Measurements from ENCODE around the gene PI4K2A.
A peak's percentile ranks its signal among the peaks of the same experiment; 100 is the strongest.
"Not testable (repeated sequence)": the region's sequence is repeated elsewhere in the genome, so short reads cannot be mapped to it uniquely, and the experiment has no call there.

Gene PI4K2A

GRCh38 chr10:97689559-97690020 lies 49.1 kb downstream of the PI4K2A start:
- no peak overlapping the region for H3K14ac ChIP-seq (ENCODE audit: low read length)
- H3K36me3 ChIP-seq (ENCODE audit: control insufficient read depth in 1 of 2, insufficient read depth in 2 of 2, low read length in 2 of 2): no peaks in the 10 kb centered on the region
- peaks cover 7 to 11% of the 10 kb centered on the region in 2 experiments for H3K4me1 ChIP-seq (ENCODE audit: control insufficient read depth in 1 of 2, insufficient read depth in 2 of 2, low read length in 2 of 2)
- no peak overlapping the region for H2BK12ac ChIP-seq (ENCODE audit: low read length)
- peaks cover 12% of the 10 kb centered on the region for H3K79me1 ChIP-seq (ENCODE audit: low read length)
- no peaks in the 10 kb centered on the region for H3K27me3 ChIP-seq (ENCODE audit: insufficient read depth, low read length)
- no peak overlapping the region for H3K4me3 ChIP-seq (ENCODE audit: low read depth, low read length)
- H3K27ac ChIP-seq (ENCODE audit: low read depth, low read length): no peak overlapping the region
- peaks cover 4% of the 10 kb centered on the region for H3K79me2 ChIP-seq (ENCODE audit: control insufficient read depth, insufficient read depth, low read length, poor library complexity)
- no CpG with 5 or more reads among the region's 5 CpGs for WGBS (ENCODE audit: extremely low coverage, insufficient coverage, insufficient read length)
- no peak overlapping the region for H4K8ac ChIP-seq (ENCODE audit: low read depth, low read length)
- no peak overlapping the region for H3K9ac ChIP-seq (ENCODE audit: low read length)
- H2BK120ac ChIP-seq (ENCODE audit: insufficient read depth, low read length, poor library complexity): no peak overlapping the region
- H3K23ac ChIP-seq (ENCODE audit: low read length): no peak overlapping the region
- no peak overlapping the region for H3K18ac ChIP-seq (ENCODE audit: low read length)
- peak; percentile 74 to 82 for DNase-seq
- no peak overlapping the region for H4K12ac ChIP-seq (ENCODE audit: low read depth, low read length)
- no peak overlapping the region for H3K4ac ChIP-seq (ENCODE audit: low read depth, low read length)
- no peak overlapping the region for H2BK5ac ChIP-seq (ENCODE audit: low read depth, low read length, poor library complexity)
- H4K91ac ChIP-seq (ENCODE audit: low read depth, low read length): no peak overlapping the region
- no peak overlapping the region for H2AFZ ChIP-seq (ENCODE audit: insufficient read depth, low read length, poor library complexity)
- H3K4me2 ChIP-seq (ENCODE audit: low read length): no peak overlapping the region
- H3K9me3 ChIP-seq (ENCODE audit: insufficient read depth, low read depth, low read length): no peaks in the 10 kb centered on the region
- H2AK5ac ChIP-seq (ENCODE audit: low read length): no peak overlapping the region

GRCh38 chr10:97690133-97690532 lies 49.7 kb downstream of the PI4K2A start:
- no peak overlapping the region for H2BK120ac ChIP-seq (ENCODE audit: insufficient read depth, low read length, poor library complexity)

GRCh38 chr10:97698072-97698655 lies 57.7 kb downstream of the PI4K2A start:
- not testable (repeated sequence) for H3K36me3 ChIP-seq (ENCODE audit: control insufficient read depth in 1 of 2, insufficient read depth in 2 of 2, low read length in 2 of 2)

More at GRCh38 chr10:97690133-97690532, 49.7 kb downstream of the PI4K2A start:
- H3K14ac ChIP-seq (ENCODE audit: low read length): no peak overlapping the region
- H3K79me1 ChIP-seq (ENCODE audit: low read length): peaks cover 12% of the 10 kb centered on the region
- H4K12ac ChIP-seq (ENCODE audit: low read depth, low read length): no peak overlapping the region
- no peak overlapping the region for H3K4me3 ChIP-seq (ENCODE audit: low read depth, low read length)
- H2AFZ ChIP-seq (ENCODE audit: insufficient read depth, low read length, poor library complexity): no peak overlapping the region
- H2BK12ac ChIP-seq (ENCODE audit: low read length): no peak overlapping the region
- WGBS (ENCODE audit: extremely low coverage, insufficient coverage, insufficient read length): no CpG with 5 or more reads among the region's 3 CpGs
- H3K18ac ChIP-seq (ENCODE audit: low read length): no peak overlapping the region
- no peak overlapping the region for H2BK5ac ChIP-seq (ENCODE audit: low read depth, low read length, poor library complexity)
- H4K91ac ChIP-seq (ENCODE audit: low read depth, low read length): no peak overlapping the region
- H3K9me3 ChIP-seq (ENCODE audit: insufficient read depth, low read depth, low read length): no peaks in the 10 kb centered on the region
- no peak for DNase-seq
- H3K27me3 ChIP-seq (ENCODE audit: insufficient read depth, low read length): no peaks in the 10 kb centered on the region
- H4K8ac ChIP-seq (ENCODE audit: low read depth, low read length): no peak overlapping the region
- H3K4ac ChIP-seq (ENCODE audit: low read depth, low read length): no peak overlapping the region
- no peaks in the 10 kb centered on the region for H3K36me3 ChIP-seq (ENCODE audit: control insufficient read depth in 1 of 2, insufficient read depth in 2 of 2, low read length in 2 of 2)
- H3K9ac ChIP-seq (ENCODE audit: low read length): no peak overlapping the region
- H3K4me1 ChIP-seq (ENCODE audit: control insufficient read depth in 1 of 2, insufficient read depth in 2 of 2, low read length in 2 of 2): peaks cover 7 to 11% of the 10 kb centered on the region in 2 experiments
- no peak overlapping the region for H2AK5ac ChIP-seq (ENCODE audit: low read length)
- no peak overlapping the region for H3K4me2 ChIP-seq (ENCODE audit: low read length)
- H3K27ac ChIP-seq (ENCODE audit: low read depth, low read length): no peak overlapping the region
- H3K79me2 ChIP-seq (ENCODE audit: control insufficient read depth, insufficient read depth, low read length, poor library complexity): peaks cover 4% of the 10 kb centered on the region
- no peak overlapping the region for H3K23ac ChIP-seq (ENCODE audit: low read length)

GRCh38 chr10:97701438-97702069 lies 61.1 kb downstream of the PI4K2A start:
- no peak overlapping the region for H3K4me2 ChIP-seq (ENCODE audit: low read length)
- no peak overlapping the region for H3K23ac ChIP-seq (ENCODE audit: low read length)
- no peak overlapping the region for H2BK5ac ChIP-seq (ENCODE audit: low read depth, low read length, poor library complexity)
- no peaks in the 10 kb centered on the region for H3K4me1 ChIP-seq (ENCODE audit: control insufficient read depth in 1 of 2, insufficient read depth in 2 of 2, low read length in 2 of 2)
- H2BK120ac ChIP-seq (ENCODE audit: insufficient read depth, low read length, poor library complexity): no peak overlapping the region
- no peak overlapping the region for H3K18ac ChIP-seq (ENCODE audit: low read length)
- H2AK5ac ChIP-seq (ENCODE audit: low read length): no peak overlapping the region
- peak; percentile 51 to 84 for DNase-seq
- H3K79me1 ChIP-seq (ENCODE audit: low read length): peaks cover 3% of the 10 kb centered on the region
- no peak overlapping the region for H2BK12ac ChIP-seq (ENCODE audit: low read length)
- no peaks in the 10 kb centered on the region for H3K79me2 ChIP-seq (ENCODE audit: control insufficient read depth, insufficient read depth, low read length, poor library complexity)
- H4K91ac ChIP-seq (ENCODE audit: low read depth, low read length): peak overlapping the region; percentile 7
- H3K9ac ChIP-seq (ENCODE audit: low read length): no peak overlapping the region
- no peak overlapping the region for H3K4ac ChIP-seq (ENCODE audit: low read depth, low read length)
- no peaks in the 10 kb centered on the region for H3K9me3 ChIP-seq (ENCODE audit: insufficient read depth, low read depth, low read length)
- no peaks in the 10 kb centered on the region for H3K36me3 ChIP-seq (ENCODE audit: control insufficient read depth in 1 of 2, insufficient read depth in 2 of 2, low read length in 2 of 2)
- H4K12ac ChIP-seq (ENCODE audit: low read depth, low read length): peak overlapping the region; percentile 44
- H3K27me3 ChIP-seq (ENCODE audit: insufficient read depth, low read length): no peaks in the 10 kb centered on the region
- H3K27ac ChIP-seq (ENCODE audit: low read depth, low read length): no peak overlapping the region
- no CpG with 5 or more reads among the region's 12 CpGs for WGBS (ENCODE audit: extremely low coverage, insufficient coverage, insufficient read length)
- no peak overlapping the region for H2AFZ ChIP-seq (ENCODE audit: insufficient read depth, low read length, poor library complexity)
- no peak overlapping the region for H3K4me3 ChIP-seq (ENCODE audit: low read depth, low read length)
- H4K8ac ChIP-seq (ENCODE audit: low read depth, low read length): peak overlapping the region; percentile 43
- no peak overlapping the region for H3K14ac ChIP-seq (ENCODE audit: low read length)

More at GRCh38 chr10:97698072-97698655, 57.7 kb downstream of the PI4K2A start:
- not testable (repeated sequence) for H3K9ac ChIP-seq (ENCODE audit: low read length); H2AK5ac ChIP-seq (ENCODE audit: low read length); H2BK5ac ChIP-seq (ENCODE audit: low read depth, low read length, poor library complexity); H3K27ac ChIP-seq (ENCODE audit: low read depth, low read length); H2BK12ac ChIP-seq (ENCODE audit: low read length); H3K79me2 ChIP-seq (ENCODE audit: control insufficient read depth, insufficient read depth, low read length, poor library complexity); H4K12ac ChIP-seq (ENCODE audit: low read depth, low read length); H3K14ac ChIP-seq (ENCODE audit: low read length); H2BK120ac ChIP-seq (ENCODE audit: insufficient read depth, low read length, poor library complexity); H3K4ac ChIP-seq (ENCODE audit: low read depth, low read length); H4K8ac ChIP-seq (ENCODE audit: low read depth, low read length); H3K4me2 ChIP-seq (ENCODE audit: low read length); H3K4me1 ChIP-seq (ENCODE audit: control insufficient read depth in 1 of 2, insufficient read depth in 2 of 2, low read length in 2 of 2); H3K18ac ChIP-seq (ENCODE audit: low read length); H3K4me3 ChIP-seq (ENCODE audit: low read depth, low read length); H3K27me3 ChIP-seq (ENCODE audit: insufficient read depth, low read length); H4K91ac ChIP-seq (ENCODE audit: low read depth, low read length); H3K9me3 ChIP-seq (ENCODE audit: insufficient read depth, low read depth, low read length); H3K23ac ChIP-seq (ENCODE audit: low read length); DNase-seq; H2AFZ ChIP-seq (ENCODE audit: insufficient read depth, low read length, poor library complexity); H3K79me1 ChIP-seq (ENCODE audit: low read length)
- WGBS (ENCODE audit: extremely low coverage, insufficient coverage, insufficient read length): no CpG with 5 or more reads among the region's 11 CpGs
